Effector memory CD4-positive, alpha-beta T cell (primary cell): ENCODE measurements around the gene KRT15.

Experiments used
- DNase-seq, 3 donors: peaks; one replicate each; pipeline ENCODE4 v3.0.0-alpha.2; 2020
- H3K27ac ChIP-seq: 2 replicates; pipeline ENCODE4 v1.7.0; 2013; ENCODE audit warnings: mild to moderate bottlenecking, low read length, moderate library complexity; ENCODE audit not compliant: insufficient read depth, poor library complexity, severe bottlenecking
- H3K27me3 ChIP-seq: replicated peaks from 2 replicates; pipeline ENCODE4 v1.7.0; 2013; ENCODE audit warnings: mild to moderate bottlenecking, low read length; ENCODE audit not compliant: insufficient read depth, control insufficient read depth, poor library complexity, severe bottlenecking
- H3K36me3 ChIP-seq: 2 replicates; pipeline ENCODE4 v1.7.0; 2013; ENCODE audit warnings: mild to moderate bottlenecking, low read length, moderate library complexity; ENCODE audit not compliant: control insufficient read depth, insufficient read depth
- H3K4me1 ChIP-seq: 2 replicates; pipeline ENCODE4 v1.7.0; 2013; ENCODE audit warnings: low read length, mild to moderate bottlenecking; ENCODE audit not compliant: control insufficient read depth, insufficient read depth, poor library complexity, severe bottlenecking
- H3K4me3 ChIP-seq: 2 replicates; pipeline ENCODE4 v1.7.0; 2013; ENCODE audit warnings: low read length, low read depth, mild to moderate bottlenecking; ENCODE audit not compliant: insufficient read depth, poor library complexity, severe bottlenecking
- H3K9me3 ChIP-seq: 2 replicates; pipeline ENCODE4 v1.7.0; 2013; ENCODE audit warnings: mild to moderate bottlenecking, low read length, moderate library complexity; ENCODE audit not compliant: control insufficient read depth

KRT15 gene

GRCh38 chr17:41483531-41483930, 35.2 kb downstream of the KRT15 start:
- DNase-seq, result no peak
- Histone ChIP-seq H3K36me3 (no peaks in the 10 kb centered on the region), H3K4me1 (no peaks in the 10 kb centered on the region), H3K4me3 (no peak overlapping the region), H3K27ac (no peak overlapping the region), H3K27me3 (no peaks in the 10 kb centered on the region), H3K9me3 (no peaks in the 10 kb centered on the region)

- Histone ChIP-seq H3K27me3 (no peaks in the 10 kb centered on the region), H3K9me3 (no peaks in the 10 kb centered on the region), H3K27ac (no peak within 1 kb of the TSS), H3K36me3 (no peaks in the 10 kb centered on the region), H3K4me1 (no peaks in the 10 kb centered on the region), H3K4me3 (no peak within 1 kb of the TSS)
- DNase-seq, result no peak
Observed at GRCh38 chr17:41481036-41481435, 37.7 kb downstream of the KRT15 start, which contains the start of gene KRT35. Gene KRT35 (minus strand): TSS chr17:41481151. CDS start chr17:41481097, 54 bp downstream.

- Histone ChIP-seq H3K4me1 (no peaks in the 10 kb centered on the region), H3K36me3 (no peaks in the 10 kb centered on the region), H3K27me3 (no peaks in the 10 kb centered on the region), H3K4me3 (no peak overlapping the region), H3K27ac (no peak overlapping the region), H3K9me3 (no peaks in the 10 kb centered on the region)
- no peak for DNase-seq
Observed at GRCh38 chr17:41480581-41480980, 38.1 kb downstream of the KRT15 start.

- DNase-seq, result no peak
- Histone ChIP-seq H3K36me3 (no peaks in the 10 kb centered on the region), H3K4me3 (no peak overlapping the region), H3K4me1 (no peaks in the 10 kb centered on the region), H3K27me3 (no peaks in the 10 kb centered on the region), H3K27ac (no peak overlapping the region), H3K9me3 (no peaks in the 10 kb centered on the region)
Observed at GRCh38 chr17:41480136-41480535, 38.6 kb downstream of the KRT15 start.

GRCh38 chr17:41478237-41478636, 40.5 kb downstream of the KRT15 start:
- no peaks in the 10 kb centered on the region for H3K36me3 ChIP-seq
- no peaks in the 10 kb centered on the region for H3K27me3 ChIP-seq
- H3K27ac ChIP-seq, result no peak overlapping the region
- H3K4me3 ChIP-seq, result no peak overlapping the region
- no peaks in the 10 kb centered on the region for H3K9me3 ChIP-seq
- H3K4me1 ChIP-seq, result no peaks in the 10 kb centered on the region
- no peak for DNase-seq

- Histone ChIP-seq H3K27me3 (no peaks in the 10 kb centered on the region), H3K36me3 (no peaks in the 10 kb centered on the region), H3K4me1 (no peaks in the 10 kb centered on the region), H3K27ac (no peak overlapping the region), H3K4me3 (no peak overlapping the region), H3K9me3 (no peaks in the 10 kb centered on the region)
- DNase-seq, result no peak
Observed at GRCh38 chr17:41476866-41477815, 41.5 kb downstream of the KRT15 start.

GRCh38 chr17:41475421-41475820, 43.3 kb downstream of the KRT15 start:
- no peak for DNase-seq
- H3K9me3 ChIP-seq, result no peaks in the 10 kb centered on the region
- no peaks in the 10 kb centered on the region for H3K4me1 ChIP-seq
- no peak overlapping the region for H3K4me3 ChIP-seq
- H3K27me3 ChIP-seq, result no peaks in the 10 kb centered on the region
- no peaks in the 10 kb centered on the region for H3K36me3 ChIP-seq
- H3K27ac ChIP-seq, result no peak overlapping the region

- Histone ChIP-seq H3K4me1 (no peaks in the 10 kb centered on the region), H3K27me3 (no peaks in the 10 kb centered on the region), H3K36me3 (no peaks in the 10 kb centered on the region), H3K27ac (no peak overlapping the region), H3K4me3 (no peak overlapping the region), H3K9me3 (no peaks in the 10 kb centered on the region)
- DNase-seq, result no peak
Observed at GRCh38 chr17:41474863-41475262, 43.8 kb downstream of the KRT15 start.

- H3K27ac ChIP-seq, result no peak overlapping the region
- H3K27me3 ChIP-seq, result no peaks in the 10 kb centered on the region
- no peaks in the 10 kb centered on the region for H3K4me1 ChIP-seq
- no peak overlapping the region for H3K4me3 ChIP-seq
- no peaks in the 10 kb centered on the region for H3K36me3 ChIP-seq
- H3K9me3 ChIP-seq, result no peaks in the 10 kb centered on the region
- no peak for DNase-seq
Observed at GRCh38 chr17:41468346-41468745, 50.3 kb downstream of the KRT15 start.

- Histone ChIP-seq H3K9me3 (no peaks in the 10 kb centered on the region), H3K4me1 (no peaks in the 10 kb centered on the region), H3K36me3 (no peaks in the 10 kb centered on the region), H3K27ac (no peak overlapping the region), H3K4me3 (no peak overlapping the region), H3K27me3 (no peaks in the 10 kb centered on the region)
- DNase-seq, result no peak
Observed at GRCh38 chr17:41467561-41467960, 51.1 kb downstream of the KRT15 start.
